ENCODE results near the gene PARD3.

DNA sequence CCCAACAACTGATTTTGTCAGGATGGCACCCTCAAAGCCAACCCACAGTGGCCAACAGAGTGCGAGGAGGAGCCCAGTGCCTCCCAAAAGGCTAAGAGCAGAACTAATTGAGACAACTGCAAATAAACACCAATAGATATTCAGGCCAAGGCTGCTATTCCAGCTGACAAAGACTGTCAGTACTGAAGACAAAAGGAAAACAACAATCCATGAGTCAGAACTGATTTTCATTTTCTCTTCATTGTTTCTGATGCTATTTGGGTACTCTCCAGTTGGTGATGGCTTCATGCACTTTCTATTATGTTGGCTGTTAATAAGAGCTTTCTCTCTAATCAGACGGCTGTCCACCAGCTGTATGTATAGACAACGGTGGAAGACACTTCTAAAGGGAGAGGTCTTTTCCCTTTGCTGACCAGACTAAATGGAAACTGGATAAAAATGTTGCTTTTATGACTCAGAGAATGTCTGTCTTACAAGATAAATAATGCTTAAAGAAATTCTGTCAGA lies 515.9 kb downstream of the PARD3 start:
- TF ChIP-seq, protein P1, sequence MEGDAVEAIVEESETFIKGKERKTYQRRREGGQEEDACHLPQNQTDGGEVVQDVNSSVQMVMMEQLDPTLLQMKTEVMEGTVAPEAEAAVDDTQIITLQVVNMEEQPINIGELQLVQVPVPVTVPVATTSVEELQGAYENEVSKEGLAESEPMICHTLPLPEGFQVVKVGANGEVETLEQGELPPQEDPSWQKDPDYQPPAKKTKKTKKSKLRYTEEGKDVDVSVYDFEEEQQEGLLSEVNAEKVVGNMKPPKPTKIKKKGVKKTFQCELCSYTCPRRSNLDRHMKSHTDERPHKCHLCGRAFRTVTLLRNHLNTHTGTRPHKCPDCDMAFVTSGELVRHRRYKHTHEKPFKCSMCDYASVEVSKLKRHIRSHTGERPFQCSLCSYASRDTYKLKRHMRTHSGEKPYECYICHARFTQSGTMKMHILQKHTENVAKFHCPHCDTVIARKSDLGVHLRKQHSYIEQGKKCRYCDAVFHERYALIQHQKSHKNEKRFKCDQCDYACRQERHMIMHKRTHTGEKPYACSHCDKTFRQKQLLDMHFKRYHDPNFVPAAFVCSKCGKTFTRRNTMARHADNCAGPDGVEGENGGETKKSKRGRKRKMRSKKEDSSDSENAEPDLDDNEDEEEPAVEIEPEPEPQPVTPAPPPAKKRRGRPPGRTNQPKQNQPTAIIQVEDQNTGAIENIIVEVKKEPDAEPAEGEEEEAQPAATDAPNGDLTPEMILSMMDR (conservative IDR thresholded peaks at IDR 0.05; ENCODE audit: low read length), result no peak
- no peak for TF ChIP-seq EZH2phosphoT487 (IDR thresholded peaks at IDR 0.05; ENCODE audit: borderline replicate concordance)

Data from Loucy (cell line).